HEK293 (cell line): ENCODE measurements around the gene IL12A.

Experiments
- CTCF ChIA-PET: fragments of 350-600 bp; formaldehyde crosslinking; extraction: SDS; loops from one replicate; lab custom pipeline; 2021; ENCODE audit warnings: antibody characterized with exemption; lab: Yijun Ruan, JAX
- POLR2A ChIA-PET: fragments of 300-600 bp; formaldehyde crosslinking; extraction: SDS; loops from one replicate; lab custom pipeline; 2020; ENCODE audit warnings: antibody characterized with exemption, inconsistent platforms; lab: Yijun Ruan, JAX
- H3K27ac ChIP-seq: fragments of 200-500 bp; sonication (Bioruptor generic); 2 replicates; pipeline ENCODE4 v1.5.1; 2014; ENCODE audit warnings: low read depth, low read length, control low read depth, inconsistent platforms; ENCODE audit errors: extremely low read depth
- H3K36me3 ChIP-seq, 2 experiments: fragments of 200-500 bp in 1 of 2; sonication (Bioruptor generic) in 1 of 2; 1 replicate in 1 of 2; 2 replicates in 1 of 2; pipeline ENCODE4 v1.5.1; 2014 to 2017; ENCODE audit warnings: inconsistent platforms in 2 of 2, low read length in 2 of 2; ENCODE audit not compliant: control insufficient read depth in 2 of 2, insufficient read depth in 1 of 2
- H3K4me1 ChIP-seq: fragments of 200-500 bp; sonication (Bioruptor generic); 2 replicates; pipeline ENCODE4 v1.5.1; 2014; ENCODE audit warnings: mild to moderate bottlenecking, low read length, inconsistent platforms; ENCODE audit not compliant: control insufficient read depth, insufficient read depth
- H3K4me3 ChIP-seq: 2 replicates; pipeline ENCODE4 v1.5.1; 2011; ENCODE audit warnings: low read depth, mild to moderate bottlenecking, control low read depth, low read length, moderate library complexity
- H3K9me3 ChIP-seq: fragments of 200-500 bp; sonication (Bioruptor generic); 2 replicates; pipeline ENCODE4 v1.5.1; 2014; ENCODE audit warnings: low read depth, low read length, inconsistent platforms; ENCODE audit not compliant: control insufficient read depth, insufficient read depth
- PRDM1 ChIP-seq: fragments of 450-650 bp; formaldehyde crosslinking; IDR thresholded peaks from 2 replicates; pipeline ENCODE4; 2016; ENCODE audit warnings: missing biosample characterization, missing genetic modification characterization
- PRDM10 ChIP-seq: fragments of 450-650 bp; formaldehyde crosslinking; IDR thresholded peaks from 2 replicates; pipeline ENCODE4 v1.5.1; 2016; ENCODE audit warnings: missing biosample characterization, missing genetic modification characterization
- ZFP37 ChIP-seq: fragments of 450-650 bp; formaldehyde crosslinking; IDR thresholded peaks from 2 replicates; pipeline ENCODE4 v1.5.1; 2016; ENCODE audit warnings: missing biosample characterization, missing genetic modification characterization
- ZNF140 ChIP-seq: fragments of 450-650 bp; formaldehyde crosslinking; IDR thresholded peaks from 2 replicates; pipeline ENCODE4 v1.5.1; 2016; ENCODE audit warnings: missing biosample characterization, missing genetic modification characterization
- ZNF174 ChIP-seq: fragments of 450-650 bp; formaldehyde crosslinking; IDR thresholded peaks from 2 replicates; pipeline ENCODE4 v1.5.0; 2017; ENCODE audit warnings: missing biosample characterization, mild to moderate bottlenecking, missing genetic modification characterization
- ZNF2 ChIP-seq: fragments of 450-650 bp; formaldehyde crosslinking; IDR thresholded peaks from 2 replicates; pipeline ENCODE4 v1.5.1; 2016; ENCODE audit warnings: missing biosample characterization, missing genetic modification characterization
- ZNF266 ChIP-seq: fragments of 450-650 bp; formaldehyde crosslinking; IDR thresholded peaks from 2 replicates; pipeline ENCODE4 v1.5.1; 2016; ENCODE audit warnings: missing biosample characterization, missing genetic modification characterization, low read depth
- ZNF354C ChIP-seq: fragments of 450-650 bp; formaldehyde crosslinking; IDR thresholded peaks from 2 replicates; pipeline ENCODE4 v1.5.1; 2016; ENCODE audit warnings: missing biosample characterization, missing genetic modification characterization, low read depth, borderline replicate concordance
- ZNF501 ChIP-seq: fragments of 450-650 bp; formaldehyde crosslinking; IDR thresholded peaks from 2 replicates; pipeline ENCODE4 v1.5.1; 2016; ENCODE audit warnings: missing biosample characterization, missing genetic modification characterization
- ZNF654 ChIP-seq: fragments of 450-650 bp; formaldehyde crosslinking; IDR thresholded peaks from 2 replicates; pipeline ENCODE4 v1.5.1; 2016; ENCODE audit warnings: low read depth, missing biosample characterization, missing genetic modification characterization
- ZNF660 ChIP-seq: fragments of 450-650 bp; IDR thresholded peaks from 2 replicates; pipeline ENCODE4 v1.5.1; 2018; ENCODE audit warnings: missing biosample characterization, mild to moderate bottlenecking, missing genetic modification characterization
- ZNF837 ChIP-seq: fragments of 450-650 bp; formaldehyde crosslinking; IDR thresholded peaks from 2 replicates; pipeline ENCODE4 v1.5.1; 2016; ENCODE audit warnings: missing biosample characterization, missing genetic modification characterization
- ZSCAN16 ChIP-seq: fragments of 450-650 bp; formaldehyde crosslinking; IDR thresholded peaks from 2 replicates; pipeline ENCODE4 v1.5.1; 2016; ENCODE audit warnings: missing biosample characterization, missing genetic modification characterization
- TF ChIP-seq, protein P1 (sequence below): fragments of 450-650 bp; formaldehyde crosslinking; IDR thresholded peaks from 2 replicates; pipeline ENCODE4 v1.5.1; 2016; ENCODE audit warnings: missing biosample characterization, missing genetic modification characterization
- TF ChIP-seq, protein P2 (sequence below): fragments of 450-650 bp; formaldehyde crosslinking; IDR thresholded peaks from 2 replicates; pipeline ENCODE4 v1.5.1; 2016; ENCODE audit warnings: missing biosample characterization, missing genetic modification characterization, borderline replicate concordance
- TF ChIP-seq, protein P3 (sequence below): fragments of 450-650 bp; formaldehyde crosslinking; IDR thresholded peaks from 2 replicates; pipeline ENCODE4 v1.5.1; 2016; ENCODE audit warnings: missing biosample characterization, missing genetic modification characterization, low read depth

The IL12A gene

GRCh38 chr3:160003520-160004128 is 15.0 kb downstream of the IL12A start (continued):
- TF ChIP-seq, protein P1, sequence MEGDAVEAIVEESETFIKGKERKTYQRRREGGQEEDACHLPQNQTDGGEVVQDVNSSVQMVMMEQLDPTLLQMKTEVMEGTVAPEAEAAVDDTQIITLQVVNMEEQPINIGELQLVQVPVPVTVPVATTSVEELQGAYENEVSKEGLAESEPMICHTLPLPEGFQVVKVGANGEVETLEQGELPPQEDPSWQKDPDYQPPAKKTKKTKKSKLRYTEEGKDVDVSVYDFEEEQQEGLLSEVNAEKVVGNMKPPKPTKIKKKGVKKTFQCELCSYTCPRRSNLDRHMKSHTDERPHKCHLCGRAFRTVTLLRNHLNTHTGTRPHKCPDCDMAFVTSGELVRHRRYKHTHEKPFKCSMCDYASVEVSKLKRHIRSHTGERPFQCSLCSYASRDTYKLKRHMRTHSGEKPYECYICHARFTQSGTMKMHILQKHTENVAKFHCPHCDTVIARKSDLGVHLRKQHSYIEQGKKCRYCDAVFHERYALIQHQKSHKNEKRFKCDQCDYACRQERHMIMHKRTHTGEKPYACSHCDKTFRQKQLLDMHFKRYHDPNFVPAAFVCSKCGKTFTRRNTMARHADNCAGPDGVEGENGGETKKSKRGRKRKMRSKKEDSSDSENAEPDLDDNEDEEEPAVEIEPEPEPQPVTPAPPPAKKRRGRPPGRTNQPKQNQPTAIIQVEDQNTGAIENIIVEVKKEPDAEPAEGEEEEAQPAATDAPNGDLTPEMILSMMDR (tag by site-specific recombination): peak; percentile 46; the same call in 1 of the 2 replicates
- TF ChIP-seq ZNF501 (tag by site-specific recombination): 0 out of 2 replicates have a peak, but pooled peaks have one; percentile 65
- TF ChIP-seq, all 188 proteins: peak for 10

GRCh38 chr3:160005004-160005403 is 16.4 kb downstream of the IL12A start:
- Histone ChIP-seq H3K36me3 (no peaks in the 10 kb centered on the region), H3K27ac (no peak overlapping the region), H3K4me1 (no peaks in the 10 kb centered on the region)
- TF ChIP-seq ZNF140 (tag by site-specific recombination) (no peak), ZNF354C (tag by site-specific recombination) (no peak), ZNF2 (no peak), ZNF174 (no peak), ZNF837 (tag by site-specific recombination) (no peak)
- TF ChIP-seq, protein P2, sequence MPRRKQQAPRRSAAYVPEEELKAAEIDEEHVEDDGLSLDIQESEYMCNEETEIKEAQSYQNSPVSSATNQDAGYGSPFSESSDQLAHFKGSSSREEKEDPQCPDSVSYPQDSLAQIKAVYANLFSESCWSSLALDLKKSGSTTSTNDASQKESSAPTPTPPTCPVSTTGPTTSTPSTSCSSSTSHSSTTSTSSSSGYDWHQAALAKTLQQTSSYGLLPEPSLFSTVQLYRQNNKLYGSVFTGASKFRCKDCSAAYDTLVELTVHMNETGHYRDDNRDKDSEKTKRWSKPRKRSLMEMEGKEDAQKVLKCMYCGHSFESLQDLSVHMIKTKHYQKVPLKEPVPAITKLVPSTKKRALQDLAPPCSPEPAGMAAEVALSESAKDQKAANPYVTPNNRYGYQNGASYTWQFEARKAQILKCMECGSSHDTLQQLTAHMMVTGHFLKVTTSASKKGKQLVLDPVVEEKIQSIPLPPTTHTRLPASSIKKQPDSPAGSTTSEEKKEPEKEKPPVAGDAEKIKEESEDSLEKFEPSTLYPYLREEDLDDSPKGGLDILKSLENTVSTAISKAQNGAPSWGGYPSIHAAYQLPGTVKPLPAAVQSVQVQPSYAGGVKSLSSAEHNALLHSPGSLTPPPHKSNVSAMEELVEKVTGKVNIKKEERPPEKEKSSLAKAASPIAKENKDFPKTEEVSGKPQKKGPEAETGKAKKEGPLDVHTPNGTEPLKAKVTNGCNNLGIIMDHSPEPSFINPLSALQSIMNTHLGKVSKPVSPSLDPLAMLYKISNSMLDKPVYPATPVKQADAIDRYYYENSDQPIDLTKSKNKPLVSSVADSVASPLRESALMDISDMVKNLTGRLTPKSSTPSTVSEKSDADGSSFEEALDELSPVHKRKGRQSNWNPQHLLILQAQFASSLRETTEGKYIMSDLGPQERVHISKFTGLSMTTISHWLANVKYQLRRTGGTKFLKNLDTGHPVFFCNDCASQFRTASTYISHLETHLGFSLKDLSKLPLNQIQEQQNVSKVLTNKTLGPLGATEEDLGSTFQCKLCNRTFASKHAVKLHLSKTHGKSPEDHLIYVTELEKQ (tag by site-specific recombination): no peak
- TF ChIP-seq, all 188 proteins: peak for 0
- Histone ChIP-seq H3K9me3 (no peaks in the 10 kb centered on the region), H3K4me3 (no peak overlapping the region)
- CTCF ChIA-PET: interaction anchor here (0.5 to 5.9 kb wide), 22 partner anchors 11 to 1416 kb away, joined by 3 to 108 read pairs (median 7); partner anchors contain the start of gene IL12A
- POLR2A ChIA-PET: no interaction called here

DNA sequence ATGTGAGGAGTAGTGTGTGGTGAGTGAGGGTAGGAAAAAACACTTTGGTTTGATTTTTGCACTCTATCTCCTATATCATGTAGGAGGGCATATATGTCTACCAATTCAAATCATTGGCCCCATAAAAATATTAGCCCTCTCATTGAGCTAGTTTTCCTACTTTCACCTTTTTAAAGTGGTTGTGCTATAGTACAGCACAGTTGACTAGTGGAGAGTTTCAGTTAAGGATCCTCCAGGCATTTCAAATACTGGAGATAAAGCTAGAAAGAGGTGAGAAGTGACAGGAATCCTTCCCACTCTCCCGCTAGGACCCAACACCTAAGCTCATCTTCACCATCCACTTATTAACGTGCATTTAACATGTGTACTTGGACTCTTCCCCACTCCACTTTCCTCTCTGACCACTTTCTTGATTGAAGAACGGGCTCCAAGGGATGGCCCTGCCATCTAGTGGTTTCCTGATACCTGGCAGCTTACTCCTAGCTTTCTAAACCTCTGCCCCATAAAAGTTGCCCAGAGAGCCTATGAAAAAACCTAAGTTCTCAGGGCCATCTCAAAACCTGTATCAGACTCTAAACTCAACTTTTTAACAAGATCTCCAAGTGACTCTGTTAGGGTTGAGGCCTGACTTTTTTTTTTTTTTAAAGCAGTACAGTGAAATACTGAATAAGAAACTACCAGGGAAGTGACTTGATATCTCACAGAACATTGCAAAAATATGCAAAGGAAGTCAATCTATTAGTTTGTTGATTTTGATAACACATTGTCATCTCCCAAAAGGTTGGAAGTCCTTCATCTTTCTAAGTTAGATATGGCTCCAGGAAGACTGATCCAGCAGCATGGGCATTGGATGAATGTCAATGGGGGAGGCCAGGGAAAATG is 17.9 kb downstream of the IL12A start:
- TF ChIP-seq ZNF266 (tag by site-specific recombination) (no peak), PRDM10 (peak; percentile 55; the same call in 1 of the 2 replicates), ZSCAN16 (tag by site-specific recombination) (no peak), ZNF654 (peak; percentile 92), PRDM1 (tag by site-specific recombination) (peak; percentile 96), ZFP37 (tag by site-specific recombination) (0 out of 2 replicates have a peak, but pooled peaks have one; percentile 33), ZNF660 (tag by site-specific recombination) (0 out of 2 replicates have a peak, but pooled peaks have one; percentile 62)
- TF ChIP-seq, protein P1 (tag by site-specific recombination): peak; percentile 72
- TF ChIP-seq, protein P3, sequence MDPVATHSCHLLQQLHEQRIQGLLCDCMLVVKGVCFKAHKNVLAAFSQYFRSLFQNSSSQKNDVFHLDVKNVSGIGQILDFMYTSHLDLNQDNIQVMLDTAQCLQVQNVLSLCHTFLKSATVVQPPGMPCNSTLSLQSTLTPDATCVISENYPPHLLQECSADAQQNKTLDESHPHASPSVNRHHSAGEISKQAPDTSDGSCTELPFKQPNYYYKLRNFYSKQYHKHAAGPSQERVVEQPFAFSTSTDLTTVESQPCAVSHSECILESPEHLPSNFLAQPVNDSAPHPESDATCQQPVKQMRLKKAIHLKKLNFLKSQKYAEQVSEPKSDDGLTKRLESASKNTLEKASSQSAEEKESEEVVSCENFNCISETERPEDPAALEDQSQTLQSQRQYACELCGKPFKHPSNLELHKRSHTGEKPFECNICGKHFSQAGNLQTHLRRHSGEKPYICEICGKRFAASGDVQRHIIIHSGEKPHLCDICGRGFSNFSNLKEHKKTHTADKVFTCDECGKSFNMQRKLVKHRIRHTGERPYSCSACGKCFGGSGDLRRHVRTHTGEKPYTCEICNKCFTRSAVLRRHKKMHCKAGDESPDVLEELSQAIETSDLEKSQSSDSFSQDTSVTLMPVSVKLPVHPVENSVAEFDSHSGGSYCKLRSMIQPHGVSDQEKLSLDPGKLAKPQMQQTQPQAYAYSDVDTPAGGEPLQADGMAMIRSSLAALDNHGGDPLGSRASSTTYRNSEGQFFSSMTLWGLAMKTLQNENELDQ (tag by site-specific recombination): no peak
- no peaks in the 10 kb centered on the region for H3K4me1 ChIP-seq
- H3K27ac ChIP-seq: no peak overlapping the region
- no peaks in the 10 kb centered on the region for H3K36me3 ChIP-seq
- ChIA-PET POLR2A (no interaction called here), CTCF (interaction anchor here (0.6 to 5.9 kb wide), 43 partner anchors 9 to 1415 kb away, joined by 3 to 108 read pairs (median 4); partner anchors contain the start of gene IL12A)
- H3K9me3 ChIP-seq: no peaks in the 10 kb centered on the region
- H3K4me3 ChIP-seq: no peak overlapping the region
